HG03460 (cell line): Measurements from ENCODE around the gene EML1.

ENCODE experiments used
- ATAC-seq: cut with Tn5 transposase; IDR thresholded peaks from one replicate; pipeline ENCODE4 v1.9.1; 2021; ENCODE audit not compliant: unreplicated experiment

The EML1 gene

GRCh38 chr14:99891266-99891665 lies 98.1 kb downstream of the EML1 start:
- ATAC-seq, result no peak

- no peak for ATAC-seq
These were observed 98.7 kb downstream of the EML1 start for GRCh38 chr14:99891900-99892299.

GRCh38 chr14:99892406-99892805 lies 99.2 kb downstream of the EML1 start:
- ATAC-seq, result no peak

DNA sequence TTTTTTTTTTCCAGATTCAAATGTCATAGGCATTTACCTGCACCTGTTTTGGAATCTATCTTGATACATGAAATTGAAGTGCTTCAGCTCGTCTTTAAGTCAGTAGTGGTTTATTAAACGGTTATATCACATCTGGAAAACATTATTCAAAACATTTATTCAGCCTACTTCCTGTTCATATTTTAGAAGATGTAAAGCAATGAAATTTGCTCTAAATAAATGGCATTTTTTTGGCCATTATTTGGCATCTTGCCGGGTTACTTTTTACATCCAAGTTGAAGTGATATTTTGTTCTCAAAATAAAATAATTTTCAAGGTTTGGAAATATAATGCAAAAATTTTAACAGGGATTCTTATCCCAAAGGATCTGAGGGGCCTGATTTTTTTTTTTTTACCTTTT lies 103.1 kb downstream of the EML1 start:
- ATAC-seq, result no peak

GRCh38 chr14:99899578-99900178 lies 106.5 kb downstream of the EML1 start:
- no peak for ATAC-seq

DNA sequence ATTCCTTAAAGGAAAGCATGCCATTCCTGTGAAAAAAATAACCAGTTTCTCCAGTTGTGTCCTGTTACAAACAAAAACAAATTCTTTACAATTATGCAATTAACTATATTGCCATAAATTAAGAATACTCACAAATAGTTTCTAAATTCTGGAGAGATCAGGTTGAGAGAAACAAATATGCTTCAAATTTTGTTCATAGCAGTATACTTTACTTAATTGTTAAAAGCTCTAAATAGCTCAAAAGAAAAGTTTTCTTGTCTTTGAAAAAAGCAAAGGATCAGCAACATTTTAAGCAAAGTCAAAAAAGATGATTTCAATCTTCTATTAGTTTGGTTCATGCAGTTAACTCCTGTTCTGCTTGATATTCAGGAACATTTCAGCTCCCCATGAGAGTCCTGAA lies 109.7 kb downstream of the EML1 start:
- ATAC-seq, result no peak

- no peak for ATAC-seq
These were observed 111.3 kb downstream of the EML1 start for GRCh38 chr14:99904506-99904905.

- ATAC-seq, result no peak
These were observed 111.9 kb downstream of the EML1 start for GRCh38 chr14:99905121-99905520.

DNA sequence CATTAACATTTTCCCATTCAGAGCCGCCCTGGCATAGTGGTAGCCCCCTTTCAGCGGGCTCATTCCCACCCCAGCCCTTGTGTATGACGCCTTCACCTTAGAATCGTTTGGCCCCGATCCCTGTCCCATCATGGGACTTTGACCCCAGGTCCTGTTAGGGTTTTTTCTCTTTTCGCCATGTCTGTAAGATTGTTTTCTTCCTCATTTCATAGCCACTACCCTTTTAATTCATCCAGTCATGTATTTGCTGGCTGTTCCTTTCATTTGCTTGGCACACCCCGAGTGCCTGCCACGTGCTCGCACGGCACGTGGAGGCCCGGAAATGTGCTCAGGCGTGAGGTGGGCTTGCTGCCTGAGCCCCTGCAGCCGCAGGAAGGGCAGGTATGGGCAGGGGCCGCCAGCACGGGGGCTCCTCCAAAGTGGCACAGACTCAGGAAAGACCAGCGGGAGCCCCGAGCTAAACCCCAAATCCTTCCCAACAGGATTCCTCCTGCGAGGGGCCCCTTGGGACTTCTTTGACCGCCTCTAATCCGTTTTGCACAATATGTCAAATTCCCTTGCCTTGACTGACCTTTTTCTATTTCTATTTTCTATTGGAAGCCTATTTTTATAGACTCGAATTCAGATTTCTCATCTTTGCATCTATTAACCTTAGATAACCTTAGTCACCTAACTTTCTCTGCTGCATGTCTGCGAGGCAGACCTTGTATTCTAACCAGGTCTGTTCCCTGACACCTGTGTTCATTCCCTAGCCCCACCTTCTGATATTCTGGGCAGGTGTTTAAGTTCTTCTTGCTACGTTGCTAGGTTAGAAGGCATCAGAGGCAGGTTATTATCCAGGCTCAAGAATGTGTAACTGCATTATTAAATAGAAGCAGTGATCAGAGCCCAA lies 114.8 kb downstream of the EML1 start:
- ATAC-seq, result no peak

GRCh38 chr14:99908653-99909250 lies 115.5 kb downstream of the EML1 start:
- no peak for ATAC-seq

GRCh38 chr14:99909513-99910064 lies 116.4 kb downstream of the EML1 start:
- no peak for ATAC-seq

- no peak for ATAC-seq
These were observed 117.4 kb downstream of the EML1 start for GRCh38 chr14:99910337-99911309.

- ATAC-seq, result no peak
These were observed 122.3 kb downstream of the EML1 start for GRCh38 chr14:99915305-99916090.

DNA sequence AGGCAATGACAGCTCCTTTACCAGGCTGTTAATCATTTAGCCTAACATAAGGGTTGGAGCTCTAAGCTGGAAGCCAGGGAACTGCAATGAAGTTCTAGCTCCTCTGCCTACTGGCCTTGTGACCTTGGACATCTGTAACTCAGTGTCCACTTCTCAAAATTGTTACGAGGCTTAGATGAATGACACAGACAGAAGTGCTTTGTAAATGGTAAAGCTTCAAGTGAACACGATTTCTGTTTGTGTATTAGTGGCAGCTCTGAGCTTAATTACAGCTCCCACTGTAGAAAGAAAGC lies 122.8 kb downstream of the EML1 start:
- ATAC-seq, result no peak

DNA sequence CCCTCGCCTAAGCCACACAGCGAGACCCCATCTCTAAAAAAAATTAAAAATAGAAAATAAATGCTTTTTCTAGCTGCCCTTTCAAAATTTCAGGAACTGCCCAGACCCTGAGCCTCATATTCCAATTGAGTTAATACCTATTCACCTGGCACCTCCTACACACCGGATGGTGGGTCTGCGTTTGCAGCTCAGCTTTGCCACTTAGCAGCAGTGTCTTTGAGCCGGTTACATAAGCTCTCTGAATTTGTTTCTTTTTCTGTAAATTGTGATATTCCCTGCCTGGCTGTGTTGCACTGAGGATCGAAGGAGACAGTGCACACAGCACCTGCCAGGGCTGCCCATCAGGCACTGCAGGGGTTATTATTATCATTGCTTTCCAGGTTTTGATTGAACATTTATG lies 125.6 kb downstream of the EML1 start:
- ATAC-seq, result no peak

- no peak for ATAC-seq
These were observed 128.2 kb downstream of the EML1 start for GRCh38 chr14:99921425-99921824.

DNA sequence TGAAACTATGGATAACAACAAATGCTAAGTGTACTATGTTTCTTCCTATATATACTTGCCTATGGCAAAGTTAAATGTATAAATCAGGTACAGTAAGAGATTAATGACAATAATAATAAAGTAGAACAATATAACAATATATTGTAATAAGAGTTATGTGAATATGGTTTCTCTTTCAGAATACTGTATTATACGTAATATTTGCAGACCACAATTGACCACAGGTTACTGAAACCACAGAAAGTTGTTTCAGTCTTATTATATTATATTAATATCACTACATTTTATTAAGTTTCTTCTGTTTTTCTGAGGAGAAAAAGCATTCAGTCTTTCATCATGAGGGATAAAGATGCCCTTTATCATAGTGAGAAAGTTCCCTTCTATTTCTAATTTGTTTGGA lies 131.2 kb downstream of the EML1 start:
- ATAC-seq, result no peak

GRCh38 chr14:99925471-99925870 lies 132.3 kb downstream of the EML1 start:
- no peak for ATAC-seq

GRCh38 chr14:99928963-99929362 lies 135.8 kb downstream of the EML1 start:
- no peak for ATAC-seq

DNA sequence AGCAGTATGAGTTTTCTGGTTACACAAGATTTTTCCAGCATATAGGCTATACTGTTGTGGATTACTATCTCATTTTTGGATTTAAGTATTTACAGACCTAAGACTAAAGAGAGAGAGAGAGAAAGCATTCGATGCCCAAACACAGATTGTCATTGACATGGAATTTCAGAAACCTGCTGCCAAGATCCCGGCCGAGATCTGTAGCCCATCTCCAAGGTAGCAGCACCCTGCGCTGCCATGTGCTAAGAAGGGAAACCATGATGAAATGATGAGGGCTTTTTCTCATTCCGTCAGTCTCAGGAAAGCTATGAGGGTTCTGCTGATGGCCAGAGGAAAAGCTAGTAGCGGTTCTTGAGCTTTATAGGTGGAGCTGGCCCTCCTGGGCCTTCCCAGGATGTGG lies 136.4 kb downstream of the EML1 start:
- no peak for ATAC-seq
